Vagina (tissue), 2 donors: ENCODE results near the gene ZNF598. TPM values are rescaled to one million over a fixed set of nuclear protein-coding genes. Genes with fewer than 3 reads are reported as not detected.

Source experiments
- DNase-seq, 2 donors: peaks; one replicate each; pipeline ENCODE4 v3.0.0-alpha.2; 2017; ENCODE audit errors: extremely low spot score in 2 of 2
- H3K27ac ChIP-seq: fragments of 200-600 bp; sonication (generic); one replicate; pipeline ENCODE4 v1.5.1; 2019
- H3K27me3 ChIP-seq: fragments of 200-600 bp; sonication (generic); one replicate; pipeline ENCODE4 v1.5.1; 2019
- H3K36me3 ChIP-seq, 2 donors: fragments of 200-600 bp; sonication (generic); one replicate each; pipeline ENCODE4 v1.5.1; 2017 to 2019
- H3K4me1 ChIP-seq: fragments of 200-600 bp; sonication (generic); one replicate; pipeline ENCODE4 v1.5.1; 2019
- H3K4me3 ChIP-seq, 2 donors: fragments of 200-600 bp; sonication (generic); 1 replicate in 1 of 2; 2 replicates in 1 of 2; pipeline ENCODE4 v1.5.1; 2016 to 2019
- H3K9me3 ChIP-seq: fragments of 200-600 bp; sonication (generic); one replicate; pipeline ENCODE4 v1.5.1; 2019
- CTCF ChIP-seq, 3 experiments: fragments of 450-650 bp in 2 of 3; fragments of 200-600 bp in 1 of 3; sonication (generic) in 1 of 3; IDR thresholded peaks; one replicate each; pipeline ENCODE4 v1.5.1; 2017 to 2019; ENCODE audit warnings: antibody characterized with exemption in 3 of 3, mild to moderate bottlenecking in 2 of 3, moderate library complexity in 2 of 3
- POLR2A ChIP-seq, 2 donors: fragments of 450-650 bp; IDR thresholded peaks; one replicate each; pipeline ENCODE4 v1.6.1; 2017; ENCODE audit warnings: antibody characterized with exemption in 2 of 2, mild to moderate bottlenecking in 2 of 2, moderate library complexity in 2 of 2
- POLR2AphosphoS5 ChIP-seq, 2 donors: sonication (generic); formaldehyde crosslinking; IDR thresholded peaks; one replicate each; pipeline ENCODE4 v1.9.0; 2017; ENCODE audit warnings: antibody characterized with exemption in 2 of 2, mild to moderate bottlenecking in 2 of 2, low read depth in 1 of 2; ENCODE audit not compliant: insufficient read depth in 1 of 2
- intact Hi-C: fragments of 100-400 bp; cut with DNase I; formaldehyde crosslinking; loops from one replicate; pipeline ENCODE4 v1.15.1; 2023
- total RNA-seq: library from RNA; depleted of rRNA; stranded (reverse); fragments of >200 nt; gene quantifications from one replicate; pipeline ENCODE4 v1.2.3, GENCODE V29; 2016

The ZNF598 gene
- total RNA-seq, 1 donor from 2014 or later = 51.8 TPM

- DNase-seq = no peak
- intact Hi-C loops = no loop called here
- TF ChIP-seq POLR2A (IDR thresholded peaks at IDR 0.05) = no peak
- TF ChIP-seq POLR2AphosphoS5 (IDR thresholded peaks at IDR 0.05; ENCODE audit: insufficient read depth in 1 of 2, low read depth in 1 of 2) = no peak
- no peak for TF ChIP-seq CTCF (IDR thresholded peaks at IDR 0.05)
- peaks cover 0 to 32% of the 10 kb centered on the region in 2 donors for H3K36me3 ChIP-seq
- peak overlapping the region in 1 of 2 donors; percentile 26 for H3K4me3 ChIP-seq
- peaks cover 27% of the 10 kb centered on the region for H3K4me1 ChIP-seq
- H3K27me3 ChIP-seq = no peaks in the 10 kb centered on the region
- no peak overlapping the region for H3K27ac ChIP-seq
- no peaks in the 10 kb centered on the region for H3K9me3 ChIP-seq
Measured at GRCh38 chr16:1980030-1980769, 29.4 kb downstream of the ZNF598 start.

GRCh38 chr16:1979271-1980029 is 30.2 kb downstream of the ZNF598 start:
- Histone ChIP-seq H3K4me3 (peak overlapping the region in 1 of 2 donors; percentile 32), H3K36me3 (peaks cover 0 to 39% of the 10 kb centered on the region in 2 donors), H3K9me3 (no peaks in the 10 kb centered on the region), H3K27ac (peak overlapping the region; percentile 49), H3K27me3 (no peaks in the 10 kb centered on the region), H3K4me1 (peaks cover 20% of the 10 kb centered on the region)
- no peak for DNase-seq
- intact Hi-C loops = no loop called here
- TF ChIP-seq POLR2AphosphoS5 (IDR thresholded peaks at IDR 0.05; ENCODE audit: insufficient read depth in 1 of 2, low read depth in 1 of 2) = peak in 1 of 2 donors; percentile 41
- TF ChIP-seq POLR2A (IDR thresholded peaks at IDR 0.05) = no peak

GRCh38 chr16:1978476-1979120 is 31.0 kb downstream of the ZNF598 start:
- TF ChIP-seq CTCF (IDR thresholded peaks at IDR 0.05) (no peak), POLR2AphosphoS5 (IDR thresholded peaks at IDR 0.05; ENCODE audit: insufficient read depth in 1 of 2, low read depth in 1 of 2) (no peak), POLR2A (IDR thresholded peaks at IDR 0.05) (no peak)
- Histone ChIP-seq H3K9me3 (no peaks in the 10 kb centered on the region), H3K27ac (peak overlapping the region; percentile 49), H3K4me1 (peaks cover 21% of the 10 kb centered on the region), H3K36me3 (peaks cover 0 to 41% of the 10 kb centered on the region in 2 donors), H3K4me3 (peak overlapping the region in 1 of 2 donors; percentile 32), H3K27me3 (no peaks in the 10 kb centered on the region)
- no peak for DNase-seq
- intact Hi-C loops = no loop called here

GRCh38 chr16:1977875-1978268 is 31.7 kb downstream of the ZNF598 start:
- TF ChIP-seq POLR2AphosphoS5 (IDR thresholded peaks at IDR 0.05; ENCODE audit: insufficient read depth in 1 of 2, low read depth in 1 of 2) (no peak), CTCF (IDR thresholded peaks at IDR 0.05) (no peak), POLR2A (IDR thresholded peaks at IDR 0.05) (no peak)
- H3K4me3 ChIP-seq = no peak overlapping the region
- H3K27ac ChIP-seq = no peak overlapping the region
- no peak for DNase-seq
- no peaks in the 10 kb centered on the region for H3K9me3 ChIP-seq
- no peaks in the 10 kb centered on the region for H3K27me3 ChIP-seq
- H3K4me1 ChIP-seq = peaks cover 21% of the 10 kb centered on the region
- intact Hi-C loops = no loop called here
- H3K36me3 ChIP-seq = peaks cover 0 to 41% of the 10 kb centered on the region in 2 donors
